Measurements from ENCODE around the gene CHL1.

DNA sequence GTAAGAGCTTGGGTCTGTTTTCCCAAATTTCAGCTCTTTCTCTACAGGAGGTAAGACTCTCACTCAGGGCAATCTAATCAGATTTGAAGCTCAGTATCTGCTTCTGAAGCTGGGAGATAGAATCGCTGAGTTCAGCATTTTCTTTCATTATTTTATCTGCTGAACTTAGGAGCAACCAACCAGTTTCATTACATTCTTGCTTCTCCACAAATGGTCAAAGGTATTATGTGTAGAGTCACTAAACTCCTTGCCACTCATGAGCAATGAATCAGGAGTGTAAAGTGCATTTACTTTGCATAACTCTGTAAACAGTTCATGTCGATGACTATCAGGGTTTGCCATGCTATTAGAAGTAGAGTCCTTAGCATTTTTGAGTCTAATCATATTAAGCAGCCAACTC, 249.4 kb downstream of the CHL1 start:
- TF ChIP-seq, protein P1, sequence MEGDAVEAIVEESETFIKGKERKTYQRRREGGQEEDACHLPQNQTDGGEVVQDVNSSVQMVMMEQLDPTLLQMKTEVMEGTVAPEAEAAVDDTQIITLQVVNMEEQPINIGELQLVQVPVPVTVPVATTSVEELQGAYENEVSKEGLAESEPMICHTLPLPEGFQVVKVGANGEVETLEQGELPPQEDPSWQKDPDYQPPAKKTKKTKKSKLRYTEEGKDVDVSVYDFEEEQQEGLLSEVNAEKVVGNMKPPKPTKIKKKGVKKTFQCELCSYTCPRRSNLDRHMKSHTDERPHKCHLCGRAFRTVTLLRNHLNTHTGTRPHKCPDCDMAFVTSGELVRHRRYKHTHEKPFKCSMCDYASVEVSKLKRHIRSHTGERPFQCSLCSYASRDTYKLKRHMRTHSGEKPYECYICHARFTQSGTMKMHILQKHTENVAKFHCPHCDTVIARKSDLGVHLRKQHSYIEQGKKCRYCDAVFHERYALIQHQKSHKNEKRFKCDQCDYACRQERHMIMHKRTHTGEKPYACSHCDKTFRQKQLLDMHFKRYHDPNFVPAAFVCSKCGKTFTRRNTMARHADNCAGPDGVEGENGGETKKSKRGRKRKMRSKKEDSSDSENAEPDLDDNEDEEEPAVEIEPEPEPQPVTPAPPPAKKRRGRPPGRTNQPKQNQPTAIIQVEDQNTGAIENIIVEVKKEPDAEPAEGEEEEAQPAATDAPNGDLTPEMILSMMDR (IDR thresholded peaks at IDR 0.05), result no peak
- TF ChIP-seq POLR2A (IDR thresholded peaks at IDR 0.05), result no peak

Data from uterus (tissue), 2 donors.